Measurements from ENCODE around the gene OR5M11.
"Not testable (repeated sequence)": the region's sequence is repeated elsewhere in the genome, so short reads cannot be mapped to it uniquely, and the experiment has no call there.

Gene OR5M11

DNA sequence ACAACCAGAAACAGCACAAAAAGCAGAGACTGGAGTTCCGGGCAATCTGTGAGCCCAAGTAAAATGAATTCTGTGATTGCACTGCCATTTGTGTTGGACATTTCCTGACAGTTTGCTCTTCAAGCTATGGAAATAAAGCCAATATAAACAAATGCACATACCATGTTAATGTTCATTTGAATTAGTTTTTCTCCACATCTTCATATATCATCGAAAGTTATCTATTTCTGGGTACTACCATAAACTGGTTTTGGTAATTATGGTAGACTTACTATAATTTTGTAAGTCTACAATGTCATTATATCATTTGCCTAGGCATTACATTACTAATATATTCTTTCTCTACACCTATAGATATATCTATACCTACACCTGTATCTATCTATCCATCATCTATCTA, at the start of gene OR5M11:
Gene OR5M11 (minus strand): TSS at position 101 of the 400 bp plus-strand sequence. CDS start 0 bp downstream, at position 101.
- no peak for DNase-seq

DNA sequence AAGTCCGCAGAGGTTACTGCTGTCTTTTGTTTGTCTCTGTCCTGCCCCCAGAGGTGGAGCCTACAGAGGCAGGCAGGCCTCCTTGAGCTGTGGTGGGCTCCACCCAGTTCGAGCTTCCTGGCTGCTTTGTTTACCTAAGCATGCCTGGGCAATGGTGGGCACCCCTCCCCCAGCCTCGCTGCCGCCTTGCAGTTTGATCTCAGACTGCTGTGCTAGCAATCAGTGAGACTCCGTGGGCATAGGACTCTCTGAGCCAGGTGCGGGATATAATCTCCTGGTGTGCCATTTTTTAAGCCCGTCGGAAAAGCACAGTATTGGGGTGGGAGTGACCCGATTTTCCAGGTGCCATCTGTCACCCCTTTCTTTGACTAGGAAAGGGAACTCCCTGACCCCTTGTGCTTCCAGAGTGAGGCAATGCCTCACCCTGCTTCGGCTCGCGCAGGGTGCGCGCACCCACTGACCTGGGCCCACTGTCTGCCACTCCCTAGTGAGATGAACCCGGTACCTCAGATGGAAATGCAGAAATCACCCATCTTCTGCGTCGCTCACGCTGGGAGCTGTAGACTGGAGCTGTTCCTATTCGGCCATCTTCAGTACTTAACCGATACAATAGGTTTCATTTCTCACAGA, 49.1 kb upstream of the OR5M11 start:
- not testable (repeated sequence) for DNase-seq

DNA sequence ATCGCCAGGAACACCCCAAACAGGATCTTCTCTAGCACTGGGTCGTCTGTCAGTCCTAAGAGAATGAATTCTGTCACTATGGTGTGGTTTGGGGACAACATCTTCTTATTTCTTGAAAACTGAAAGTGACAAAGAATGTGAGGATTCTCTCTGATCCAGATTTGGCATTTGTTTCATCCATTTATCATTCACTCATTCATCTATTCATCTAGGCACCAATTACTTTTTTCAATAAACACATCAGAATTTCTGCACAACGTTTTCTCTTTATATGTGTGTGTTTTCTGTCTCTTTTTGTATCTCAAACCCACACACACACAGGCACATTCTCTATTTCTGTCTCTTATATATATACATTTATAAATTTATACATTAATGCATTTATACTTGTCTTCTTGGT, 34.6 kb upstream of the OR5M11 start, which contains the start of gene OR5M10:
Gene OR5M10 (minus strand): TSS at position 101 of the 400 bp plus-strand sequence. CDS start 0 bp downstream, at position 101.
- DNase-seq = no peak

DNA sequence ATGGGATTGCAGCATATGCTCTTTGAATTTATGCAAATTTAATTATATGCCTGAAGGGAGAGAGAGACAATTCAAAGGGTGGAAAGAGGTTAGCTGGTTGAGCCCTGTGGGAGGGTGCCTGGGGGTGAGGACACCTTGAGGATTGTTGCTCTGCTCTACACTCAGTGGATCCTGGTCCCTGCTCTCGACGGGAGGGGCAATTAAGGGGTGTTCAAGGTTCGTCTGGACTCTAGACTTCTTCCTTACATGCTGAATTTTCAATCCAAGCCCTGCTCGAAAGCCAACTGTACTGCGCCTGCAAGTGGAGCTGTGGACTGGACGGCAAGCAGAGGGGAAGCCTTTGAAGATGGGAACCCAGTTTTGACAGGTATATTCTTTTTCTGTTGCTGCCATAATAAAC, 15.5 kb upstream of the OR5M11 start:
- DNase-seq = no peak

DNA sequence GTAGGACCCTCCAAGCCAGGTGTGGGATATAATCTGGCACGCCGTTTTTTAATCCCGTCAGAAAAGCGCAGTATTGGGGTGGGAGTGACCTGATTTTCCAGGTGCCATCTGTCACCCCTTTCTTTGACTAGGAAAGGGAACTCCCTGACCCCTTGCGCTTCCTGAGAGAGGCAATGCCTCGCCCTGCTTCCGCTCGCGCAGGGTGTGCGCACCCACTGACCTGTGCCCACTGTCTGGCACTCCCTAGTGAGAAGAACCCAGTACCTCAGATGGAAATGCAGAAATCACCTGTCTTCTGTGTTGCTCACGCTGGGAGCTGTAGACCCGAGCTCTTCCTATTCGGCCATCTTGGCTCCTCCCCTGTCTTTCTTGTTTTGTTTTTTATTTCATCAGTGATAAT, 11.6 kb upstream of the OR5M11 start:
- not testable (repeated sequence) for DNase-seq

DNA sequence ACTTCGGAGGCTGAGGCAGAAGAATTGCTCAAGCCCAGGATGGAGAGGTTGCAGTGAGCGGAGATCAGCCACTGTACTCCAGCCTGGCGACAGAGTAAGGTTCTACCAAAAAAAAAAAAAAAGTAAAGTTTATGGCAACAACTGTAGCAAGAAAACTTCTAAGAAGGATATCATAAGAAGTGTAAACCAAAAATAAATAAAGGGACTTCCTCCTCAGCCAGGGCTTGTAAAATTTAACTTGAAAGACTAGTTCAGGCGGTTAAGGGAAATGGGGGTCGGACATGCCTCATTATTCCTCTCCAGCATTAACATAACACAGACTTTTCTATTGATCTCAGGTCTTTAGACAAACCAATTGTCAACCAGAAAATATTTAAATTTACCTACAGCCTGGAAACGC, 2.5 kb upstream of the OR5M11 start:
- no peak for DNase-seq

DNA sequence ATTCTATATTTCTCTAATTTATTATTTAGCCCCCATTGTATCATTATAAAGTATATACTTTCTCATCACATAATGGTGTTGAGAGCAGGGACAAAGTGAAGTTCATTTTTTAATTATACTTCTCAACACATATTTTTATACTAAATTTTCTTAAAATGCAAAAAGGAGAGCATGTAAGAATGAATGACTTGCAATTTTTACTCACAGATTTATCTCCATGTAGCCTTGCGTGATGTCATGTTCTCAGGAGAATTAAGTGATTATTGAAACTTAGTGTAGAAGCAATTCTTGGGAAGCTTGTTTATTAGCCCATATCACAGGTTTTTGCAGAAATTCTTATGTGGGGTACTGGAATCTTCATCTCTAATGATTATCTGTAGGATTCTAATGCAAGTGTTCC, 682 bp upstream of the OR5M11 start:
- no peak for DNase-seq

DNA sequence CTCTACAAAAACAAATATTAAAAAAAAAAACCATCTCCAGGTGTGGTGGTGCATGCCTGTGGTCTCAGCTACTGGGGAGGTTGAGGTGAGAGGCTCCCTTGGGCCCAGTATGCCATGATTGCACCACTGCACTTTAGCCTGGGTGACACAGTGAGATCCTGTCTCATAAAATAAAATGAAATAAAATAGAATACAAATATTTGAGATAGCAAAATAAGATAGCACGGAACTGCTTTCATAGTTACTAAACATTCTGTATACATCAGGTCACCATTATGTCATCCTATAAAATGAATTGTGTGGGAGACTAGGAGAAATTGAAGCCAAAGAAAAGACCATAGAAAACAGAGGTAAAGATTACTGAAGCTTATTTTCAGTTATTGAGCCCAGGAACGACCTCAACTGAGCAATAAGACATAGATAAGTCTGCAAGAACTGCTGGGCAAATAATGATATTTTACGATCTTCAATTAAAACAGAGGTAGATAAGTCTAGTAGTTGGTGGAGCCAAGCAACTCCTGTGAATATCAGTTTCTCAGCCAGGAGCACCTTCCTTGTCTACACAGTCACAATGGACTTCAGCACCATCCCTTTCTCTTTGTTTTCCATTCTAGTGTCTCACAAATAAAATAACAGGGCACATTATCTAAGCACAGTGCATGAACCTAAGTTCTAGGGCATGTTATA, 9.9 kb downstream of the OR5M11 start:
- DNase-seq = no peak

DNA sequence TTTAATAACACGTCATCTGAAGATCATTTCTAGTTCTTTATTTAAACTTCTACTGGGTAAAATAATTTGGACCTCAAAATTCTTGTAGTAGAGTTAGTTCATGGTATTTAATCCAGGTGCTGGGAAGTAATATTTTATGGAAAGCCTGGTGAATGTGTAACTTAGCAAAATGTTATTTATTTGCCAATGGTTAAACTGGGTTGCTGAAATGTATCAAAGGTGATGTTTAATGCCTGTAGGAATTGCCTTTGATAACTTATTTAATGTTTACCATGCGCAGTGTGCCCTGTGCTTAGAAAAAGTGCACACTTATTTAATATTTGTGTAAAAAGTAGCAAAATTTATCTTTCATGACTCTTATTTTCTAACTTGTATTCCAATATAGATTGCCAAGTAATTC, 11.2 kb downstream of the OR5M11 start:
- no peak for DNase-seq

DNA sequence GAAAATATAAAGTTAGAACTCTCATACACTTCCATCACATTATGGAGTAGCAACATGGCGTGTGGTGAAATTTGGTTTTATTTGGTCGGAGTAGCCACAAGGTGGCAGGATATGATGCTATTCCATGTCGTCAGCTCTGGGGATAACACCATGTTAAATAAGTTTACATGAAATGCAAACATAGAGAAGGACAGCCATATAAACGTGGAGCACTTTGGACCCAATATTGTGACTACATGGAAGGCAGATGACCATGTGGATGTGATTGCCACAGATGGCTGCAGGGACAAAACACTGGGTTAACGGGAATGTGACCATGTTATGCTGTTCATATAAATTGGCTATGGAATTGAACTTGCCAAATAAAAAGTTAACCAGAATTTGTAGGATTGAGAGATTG, 21.0 kb downstream of the OR5M11 start:
- no peak for DNase-seq

DNA sequence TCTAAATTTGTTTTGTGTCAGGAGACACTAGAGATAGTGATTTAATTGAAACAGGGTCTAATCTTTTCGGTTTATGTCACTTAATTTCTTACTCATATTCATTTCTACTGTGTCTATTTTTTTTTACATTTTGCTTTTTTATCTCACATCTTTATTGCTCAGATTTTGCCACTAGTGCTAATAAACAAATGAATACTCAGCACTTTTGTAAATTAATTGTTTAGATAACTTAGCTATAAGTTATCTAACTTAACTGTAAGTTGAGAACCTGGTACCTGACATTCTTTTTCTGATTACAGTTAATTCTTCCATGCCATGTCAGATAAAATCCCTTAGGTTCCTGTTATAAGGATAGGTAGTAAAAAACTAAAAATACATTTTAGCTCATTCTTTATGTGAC, 29.8 kb downstream of the OR5M11 start:
- DNase-seq = no peak

DNA sequence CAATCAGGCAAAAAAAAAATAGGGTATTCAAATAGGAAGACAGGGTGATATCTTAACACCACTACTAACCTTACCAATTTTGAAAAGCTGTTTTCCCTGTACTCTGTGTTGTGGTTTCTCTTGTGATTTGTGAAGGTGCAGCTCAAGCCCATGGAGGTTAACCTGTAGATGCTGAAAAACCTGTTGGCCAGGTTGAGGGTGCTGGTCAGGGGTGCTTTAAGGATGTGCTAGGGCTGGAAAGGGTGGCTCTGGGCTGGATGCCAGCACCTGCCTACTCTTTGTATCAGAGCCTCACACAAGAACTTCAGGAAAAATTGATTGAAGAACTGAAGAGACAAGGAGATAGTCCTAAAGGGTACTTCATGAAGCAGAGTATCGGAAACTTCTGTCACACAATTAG, 33.6 kb downstream of the OR5M11 start:
- no peak for DNase-seq

DNA sequence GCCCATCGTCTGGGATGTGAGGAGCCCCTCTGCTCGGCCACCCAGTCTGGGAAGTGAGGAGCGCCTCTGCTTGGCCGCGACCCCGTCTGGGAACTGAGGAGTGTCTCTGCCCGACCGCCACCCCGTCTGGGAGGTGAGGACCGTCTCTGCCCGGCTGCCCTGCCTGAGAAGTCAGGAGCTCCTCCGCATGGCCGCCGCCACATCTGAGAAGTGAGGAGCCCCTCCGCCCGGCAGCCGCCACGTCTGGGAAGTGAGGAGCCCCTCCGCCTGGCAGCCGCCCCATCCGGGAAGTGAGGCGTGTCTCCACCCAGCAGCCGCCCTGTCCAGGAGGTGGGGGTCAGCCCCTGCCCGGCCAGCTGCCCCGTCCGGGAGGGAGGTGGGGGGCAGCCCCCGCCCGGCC, 46.0 kb downstream of the OR5M11 start:
- DNase-seq = no peak

DNA sequence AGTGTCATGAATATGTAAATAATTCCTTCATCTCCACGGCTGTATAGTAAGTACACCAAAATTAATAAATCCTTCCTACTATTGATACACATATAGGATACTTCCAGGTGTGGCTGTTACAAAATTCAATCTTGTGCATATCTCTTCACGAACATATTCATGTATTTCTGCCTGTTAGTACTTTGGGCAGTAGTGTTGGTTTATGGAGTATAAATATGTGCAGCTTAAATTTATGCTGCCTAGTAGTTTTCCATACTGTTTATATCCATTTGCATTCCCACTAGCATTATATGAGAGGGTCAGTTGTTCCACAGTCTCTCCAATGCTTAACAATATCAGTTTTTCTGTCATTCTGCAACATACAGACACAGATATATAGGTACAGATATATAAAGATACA, 47.9 kb downstream of the OR5M11 start:
- DNase-seq = no peak

Data from activated CD4-positive, CD25-positive, alpha-beta regulatory T cell treated with anti-CD3 and anti-CD28 coated beads, Interleukin-2, amount 50 U/mL, for 72 hours (primary cell).